Measurements from ENCODE around the gene CCNI. TPM values are rescaled to one million over a fixed set of nuclear protein-coding genes. Genes with fewer than 3 reads are reported as not detected.
"Not testable (repeated sequence)": the region's sequence is repeated elsewhere in the genome, so short reads cannot be mapped to it uniquely, and the experiment has no call there.

CCNI gene
- total RNA-seq, 1 donor from 2014 or later: 303 TPM

DNA sequence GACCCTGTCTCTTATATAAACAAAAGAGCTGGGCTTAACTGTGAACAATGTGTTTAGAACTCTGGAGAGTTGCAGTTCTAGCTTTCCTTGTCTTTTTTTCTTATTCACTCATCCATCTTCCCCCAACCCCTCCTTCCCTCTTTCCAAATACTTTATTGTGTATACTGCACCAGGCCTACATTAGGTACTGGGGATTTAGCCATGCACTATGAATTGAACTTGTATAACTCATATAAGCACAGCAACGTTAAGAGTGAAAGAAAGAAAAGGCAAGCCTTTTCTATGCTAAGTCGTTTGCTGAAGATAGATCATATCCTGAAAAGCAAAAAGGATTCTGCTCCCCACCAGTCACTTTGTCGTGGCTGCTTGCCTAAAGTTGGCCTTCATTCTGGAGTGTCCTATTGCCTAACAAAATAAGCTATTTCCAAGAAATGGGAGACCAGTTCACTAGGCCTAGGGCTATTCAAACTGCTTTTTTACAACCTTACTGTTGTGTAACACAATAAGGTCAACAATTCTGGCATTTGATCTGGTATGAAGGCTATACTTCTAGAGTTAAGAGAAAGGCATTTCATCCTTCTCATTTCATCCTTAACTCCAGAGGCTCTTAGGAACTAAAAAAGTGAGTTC, 32.2 kb downstream of the CCNI start:
- Mint-ChIP-seq H3K4me3 (ENCODE audit: unreplicated experiment) (no peak overlapping the region), H3K27ac (ENCODE audit: unreplicated experiment) (peak overlapping the region; percentile 28), H3K4me1 (ENCODE audit: unreplicated experiment) (no peaks in the 10 kb centered on the region), H3K27me3 (ENCODE audit: unreplicated experiment) (peaks cover 3% of the 10 kb centered on the region), H3K36me3 (ENCODE audit: low read depth, unreplicated experiment) (peaks cover 8% of the 10 kb centered on the region), H3K9me3 (ENCODE audit: unreplicated experiment) (no peaks in the 10 kb centered on the region)
- TF ChIP-seq, protein P1, sequence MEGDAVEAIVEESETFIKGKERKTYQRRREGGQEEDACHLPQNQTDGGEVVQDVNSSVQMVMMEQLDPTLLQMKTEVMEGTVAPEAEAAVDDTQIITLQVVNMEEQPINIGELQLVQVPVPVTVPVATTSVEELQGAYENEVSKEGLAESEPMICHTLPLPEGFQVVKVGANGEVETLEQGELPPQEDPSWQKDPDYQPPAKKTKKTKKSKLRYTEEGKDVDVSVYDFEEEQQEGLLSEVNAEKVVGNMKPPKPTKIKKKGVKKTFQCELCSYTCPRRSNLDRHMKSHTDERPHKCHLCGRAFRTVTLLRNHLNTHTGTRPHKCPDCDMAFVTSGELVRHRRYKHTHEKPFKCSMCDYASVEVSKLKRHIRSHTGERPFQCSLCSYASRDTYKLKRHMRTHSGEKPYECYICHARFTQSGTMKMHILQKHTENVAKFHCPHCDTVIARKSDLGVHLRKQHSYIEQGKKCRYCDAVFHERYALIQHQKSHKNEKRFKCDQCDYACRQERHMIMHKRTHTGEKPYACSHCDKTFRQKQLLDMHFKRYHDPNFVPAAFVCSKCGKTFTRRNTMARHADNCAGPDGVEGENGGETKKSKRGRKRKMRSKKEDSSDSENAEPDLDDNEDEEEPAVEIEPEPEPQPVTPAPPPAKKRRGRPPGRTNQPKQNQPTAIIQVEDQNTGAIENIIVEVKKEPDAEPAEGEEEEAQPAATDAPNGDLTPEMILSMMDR (IDR thresholded peaks at IDR 0.05; ENCODE audit: unreplicated experiment): no peak
- DNase-seq (ENCODE audit: low spot score): no peak

DNA sequence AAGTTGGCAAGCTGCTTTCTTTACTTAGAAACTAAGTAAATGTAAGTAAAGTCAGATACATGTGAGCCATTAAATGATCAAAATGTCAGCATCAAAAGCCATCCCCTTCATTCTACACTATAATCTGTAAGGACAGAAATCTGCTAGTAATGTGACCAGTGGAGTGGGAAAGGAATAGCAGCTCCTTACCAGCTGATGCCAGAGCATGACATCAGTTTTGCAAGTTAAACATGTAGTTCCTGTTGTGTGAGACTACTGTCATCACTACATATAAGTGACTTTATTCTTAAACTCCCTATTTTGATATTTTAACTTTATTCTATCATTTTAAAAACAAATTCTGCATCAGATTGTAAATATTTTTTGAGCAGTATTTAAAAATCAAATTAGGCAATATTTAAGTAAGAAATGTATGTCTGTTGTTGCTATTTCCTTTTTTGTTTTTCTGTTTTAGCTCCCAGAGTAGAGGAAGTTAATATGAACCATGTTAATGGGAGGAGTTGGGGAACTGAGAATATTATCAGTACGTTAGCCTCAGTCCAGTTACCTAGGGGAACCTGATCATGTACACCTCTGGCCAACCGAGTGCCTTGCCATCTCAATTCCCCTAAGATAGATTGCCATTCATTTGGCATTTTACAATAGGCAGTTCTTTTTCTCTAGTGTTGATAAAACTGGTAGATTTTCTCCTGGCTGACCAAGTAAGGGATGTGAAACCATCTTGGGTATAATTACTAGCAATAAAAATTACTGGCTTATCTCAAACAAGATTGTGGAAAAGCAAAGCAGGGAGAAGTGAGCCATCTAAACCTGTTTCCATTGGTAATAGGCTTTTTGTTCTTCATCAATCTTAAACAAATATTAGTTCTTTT, 34.7 kb downstream of the CCNI start:
- DNase-seq (ENCODE audit: low spot score): no peak
- H3K36me3 Mint-ChIP-seq (ENCODE audit: low read depth, unreplicated experiment): peaks cover 8% of the 10 kb centered on the region
- H3K27ac Mint-ChIP-seq (ENCODE audit: unreplicated experiment): no peak overlapping the region
- H3K9me3 Mint-ChIP-seq (ENCODE audit: unreplicated experiment): no peaks in the 10 kb centered on the region
- TF ChIP-seq, protein P1 (IDR thresholded peaks at IDR 0.05; ENCODE audit: unreplicated experiment): no peak
- no peak overlapping the region for H3K4me3 Mint-ChIP-seq (ENCODE audit: unreplicated experiment)
- no peaks in the 10 kb centered on the region for H3K27me3 Mint-ChIP-seq (ENCODE audit: unreplicated experiment)
- no peaks in the 10 kb centered on the region for H3K4me1 Mint-ChIP-seq (ENCODE audit: unreplicated experiment)

DNA sequence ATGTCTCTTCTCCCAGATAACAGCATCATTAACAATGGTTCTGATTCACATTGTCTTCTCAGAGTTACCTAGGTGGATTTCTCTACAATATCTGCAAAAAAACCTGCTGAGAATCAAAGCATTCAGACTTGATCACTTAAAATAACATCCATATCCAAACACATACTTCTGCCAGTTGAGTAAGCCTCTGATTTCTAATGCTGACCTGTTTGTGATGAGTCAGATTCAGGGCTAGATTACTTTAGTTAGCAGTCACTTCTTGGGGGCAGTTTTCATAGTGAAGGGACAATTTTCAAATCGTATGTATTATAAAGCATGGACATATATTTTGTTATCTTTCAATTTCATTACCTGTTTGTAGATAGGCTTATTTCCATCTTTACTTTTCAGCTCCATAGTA, 35.5 kb downstream of the CCNI start:
- H3K36me3 Mint-ChIP-seq (ENCODE audit: low read depth, unreplicated experiment): peaks cover 14% of the 10 kb centered on the region
- DNase-seq (ENCODE audit: low spot score): no peak
- TF ChIP-seq, protein P1 (IDR thresholded peaks at IDR 0.05; ENCODE audit: unreplicated experiment): no peak
- H3K27ac Mint-ChIP-seq (ENCODE audit: unreplicated experiment): no peak overlapping the region
- H3K9me3 Mint-ChIP-seq (ENCODE audit: unreplicated experiment): no peaks in the 10 kb centered on the region
- H3K4me3 Mint-ChIP-seq (ENCODE audit: unreplicated experiment): no peak overlapping the region
- no peaks in the 10 kb centered on the region for H3K27me3 Mint-ChIP-seq (ENCODE audit: unreplicated experiment)
- no peaks in the 10 kb centered on the region for H3K4me1 Mint-ChIP-seq (ENCODE audit: unreplicated experiment)

DNA sequence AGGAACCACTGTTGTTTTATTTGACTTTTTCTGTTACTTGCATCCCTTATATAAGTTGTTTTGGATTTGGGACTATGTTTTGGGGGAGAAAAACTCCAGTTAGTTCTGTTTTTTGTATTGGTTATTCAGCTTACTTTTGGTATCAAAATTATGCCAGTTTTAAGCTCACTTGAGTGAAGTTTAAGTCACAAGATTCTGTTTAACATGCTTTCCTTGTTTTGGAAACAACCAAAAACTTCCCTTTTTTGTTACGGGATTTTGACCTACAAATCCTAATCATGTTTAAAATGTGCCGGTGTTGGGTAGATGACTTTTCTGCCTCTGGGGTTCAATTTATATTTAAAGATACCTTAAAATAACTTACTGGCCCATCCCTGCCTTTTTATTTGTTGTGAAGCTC, 36.0 kb downstream of the CCNI start:
- no peak overlapping the region for H3K27ac Mint-ChIP-seq (ENCODE audit: unreplicated experiment)
- no peak overlapping the region for H3K4me3 Mint-ChIP-seq (ENCODE audit: unreplicated experiment)
- H3K27me3 Mint-ChIP-seq (ENCODE audit: unreplicated experiment): no peaks in the 10 kb centered on the region
- peaks cover 17% of the 10 kb centered on the region for H3K36me3 Mint-ChIP-seq (ENCODE audit: low read depth, unreplicated experiment)
- H3K4me1 Mint-ChIP-seq (ENCODE audit: unreplicated experiment): no peaks in the 10 kb centered on the region
- no peaks in the 10 kb centered on the region for H3K9me3 Mint-ChIP-seq (ENCODE audit: unreplicated experiment)
- DNase-seq (ENCODE audit: low spot score): no peak
- TF ChIP-seq, protein P1 (IDR thresholded peaks at IDR 0.05; ENCODE audit: unreplicated experiment): no peak

DNA sequence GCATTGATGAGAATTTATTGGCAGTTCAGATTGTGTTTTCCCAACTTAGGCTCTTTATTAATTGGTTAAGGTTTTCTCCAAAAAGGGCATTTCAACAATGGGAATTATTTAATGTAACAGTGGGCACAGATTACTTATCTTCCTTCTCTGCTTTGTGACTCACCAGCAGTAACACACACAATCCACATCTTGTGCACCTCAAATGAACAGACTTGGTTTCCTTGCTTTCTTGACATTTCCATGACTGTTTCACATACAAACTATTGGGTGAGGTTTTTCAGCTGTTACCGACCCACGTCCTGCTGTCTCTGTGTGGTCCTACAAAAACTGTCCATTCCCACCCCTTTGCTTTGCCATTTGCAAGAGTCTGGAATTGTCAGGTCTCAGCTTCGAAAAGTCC, 38.1 kb downstream of the CCNI start:
- no peaks in the 10 kb centered on the region for H3K4me1 Mint-ChIP-seq (ENCODE audit: unreplicated experiment)
- H3K9me3 Mint-ChIP-seq (ENCODE audit: unreplicated experiment): no peaks in the 10 kb centered on the region
- peaks cover 20% of the 10 kb centered on the region for H3K36me3 Mint-ChIP-seq (ENCODE audit: low read depth, unreplicated experiment)
- H3K27ac Mint-ChIP-seq (ENCODE audit: unreplicated experiment): no peak overlapping the region
- no peak for DNase-seq (ENCODE audit: low spot score)
- H3K27me3 Mint-ChIP-seq (ENCODE audit: unreplicated experiment): no peaks in the 10 kb centered on the region
- TF ChIP-seq, protein P1 (IDR thresholded peaks at IDR 0.05; ENCODE audit: unreplicated experiment): no peak
- no peak overlapping the region for H3K4me3 Mint-ChIP-seq (ENCODE audit: unreplicated experiment)

DNA sequence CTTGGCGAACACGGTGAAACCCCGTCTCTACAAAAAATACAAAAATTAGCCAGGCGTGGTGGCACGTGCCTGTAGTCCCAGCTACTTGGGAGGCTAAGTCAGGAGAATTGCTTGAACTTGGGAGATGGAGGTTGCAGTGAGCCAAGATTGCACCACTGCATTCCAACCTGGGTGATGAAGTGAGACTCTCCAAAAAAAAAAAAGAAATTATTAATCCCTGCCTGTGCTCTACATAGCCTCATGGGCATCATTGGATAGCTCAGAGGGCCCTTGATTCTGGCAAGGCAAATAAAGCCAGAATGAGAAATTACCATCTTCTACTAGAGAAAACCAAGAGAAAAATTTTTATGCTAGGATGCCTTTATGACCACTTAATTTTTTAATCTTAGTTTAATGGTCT, 38.6 kb downstream of the CCNI start:
- H3K36me3 Mint-ChIP-seq (ENCODE audit: low read depth, unreplicated experiment): peaks cover 23% of the 10 kb centered on the region
- H3K27ac Mint-ChIP-seq (ENCODE audit: unreplicated experiment); H3K27me3 Mint-ChIP-seq (ENCODE audit: unreplicated experiment); H3K4me1 Mint-ChIP-seq (ENCODE audit: unreplicated experiment); H3K9me3 Mint-ChIP-seq (ENCODE audit: unreplicated experiment); DNase-seq (ENCODE audit: low spot score); H3K4me3 Mint-ChIP-seq (ENCODE audit: unreplicated experiment): not testable (repeated sequence)
